Activated gamma-delta T cell (primary cell): Measurements from ENCODE around the gene ANOS1.

Experiments
- DNase-seq: peaks from one replicate; lab custom pipeline; 2025; lab: John Stamatoyannopoulos, UW

ANOS1 gene

GRCh38 chrX:8720136-8720535 lies 11.8 kb downstream of the ANOS1 start:
- no peak for DNase-seq

GRCh38 chrX:8717354-8717753 lies 14.6 kb downstream of the ANOS1 start:
- no peak for DNase-seq

GRCh38 chrX:8714164-8714563 lies 17.8 kb downstream of the ANOS1 start:
- DNase-seq = no peak

GRCh38 chrX:8711401-8711800 lies 20.5 kb downstream of the ANOS1 start:
- DNase-seq = no peak

- no peak for DNase-seq
Observed at GRCh38 chrX:8704184-8704583, 27.8 kb downstream of the ANOS1 start.

- DNase-seq = no peak
Observed at GRCh38 chrX:8692871-8693270, 39.1 kb downstream of the ANOS1 start.

GRCh38 chrX:8689473-8689872 lies 42.5 kb downstream of the ANOS1 start:
- no peak for DNase-seq

GRCh38 chrX:8688776-8689175 lies 43.2 kb downstream of the ANOS1 start:
- DNase-seq = no peak

GRCh38 chrX:8684201-8684965 lies 47.6 kb downstream of the ANOS1 start:
- no peak for DNase-seq

GRCh38 chrX:8683687-8684086 lies 48.2 kb downstream of the ANOS1 start:
- no peak for DNase-seq

- no peak for DNase-seq
Observed at GRCh38 chrX:8679550-8679949, 52.4 kb downstream of the ANOS1 start.

- no peak for DNase-seq
Observed at GRCh38 chrX:8675006-8675630, 56.8 kb downstream of the ANOS1 start.

- DNase-seq = no peak
Observed at GRCh38 chrX:8673201-8673600, 58.7 kb downstream of the ANOS1 start.

- DNase-seq = no peak
Observed at GRCh38 chrX:8672176-8672575, 59.8 kb downstream of the ANOS1 start.

- no peak for DNase-seq
Observed at GRCh38 chrX:8668813-8669212, 63.1 kb downstream of the ANOS1 start.

- DNase-seq = no peak
Observed at GRCh38 chrX:8663325-8663724, 68.6 kb downstream of the ANOS1 start.

GRCh38 chrX:8657883-8658282 lies 74.1 kb downstream of the ANOS1 start:
- no peak for DNase-seq

GRCh38 chrX:8653956-8654355 lies 78.0 kb downstream of the ANOS1 start:
- no peak for DNase-seq

- no peak for DNase-seq
Observed at GRCh38 chrX:8649969-8650368, 82.0 kb downstream of the ANOS1 start.

- DNase-seq = no peak
Observed at GRCh38 chrX:8647176-8647575, 84.8 kb downstream of the ANOS1 start.

- no peak for DNase-seq
Observed at GRCh38 chrX:8639949-8640475, 91.9 kb downstream of the ANOS1 start.

GRCh38 chrX:8636497-8636896 lies 95.4 kb downstream of the ANOS1 start:
- DNase-seq = no peak

- no peak for DNase-seq
Observed at GRCh38 chrX:8635812-8636211, 96.1 kb downstream of the ANOS1 start.

GRCh38 chrX:8632924-8633323 lies 99.0 kb downstream of the ANOS1 start:
- DNase-seq = no peak
